K562 (cell line): ENCODE measurements around the gene KRT76. TPM values are rescaled to one million over a fixed set of nuclear protein-coding genes. Genes with fewer than 3 reads are reported as not detected.

Experiments
- ATAC-seq: fragments of 200-7000 bp; cut with Tn5 transposase; 3 replicates; pipeline ENCODE4 v1.9.1; 2020; ENCODE audit warnings: moderate library complexity
- BruUV-seq: library from RNA; stranded (reverse); fragments of 400-500 nt; replicated peaks from 2 replicates; lab custom pipeline; 2021; lab: Mats Ljungman, UMichigan
- CTCF ChIA-PET: fragments of 300-600 bp; formaldehyde crosslinking; extraction: SDS; loops from one replicate; lab custom pipeline; 2021; ENCODE audit warnings: low intra/inter-chr PET ratio; lab: Yijun Ruan, JAX
- POLR2A ChIA-PET: fragments of 300-600, 350-650 bp; sonication (Branson Sonifier 250); formaldehyde crosslinking; extraction: SDS; loops from one replicate; lab custom pipeline; 2021; ENCODE audit warnings: antibody characterized with exemption, inconsistent platforms; lab: Yijun Ruan, JAX
- DNase-seq, 4 experiments: peaks; one replicate each; pipeline versions ENCODE4 v3.0.0 to v3.0.0-alpha.2; 2011 to 2018; ENCODE audit warnings: low spot score in 3 of 4, mixed read lengths in 3 of 4; ENCODE audit errors: extremely low read depth in 1 of 4
- FAIRE-seq: peaks from 2 replicates; lab custom pipeline; 2011; peaks lifted over from hg19 to GRCh38; lab: Jason Lieb, UNC
- H2AFZ ChIP-seq: 2 replicates; pipeline ENCODE4 v1.6.0; 2011; ENCODE audit warnings: low read depth, low read length, control low read depth, inconsistent platforms
- H3K27ac ChIP-seq: fragments of 200-600 bp; 3 replicates; pipeline ENCODE4 v1.8.0; 2011; ENCODE audit warnings: low read depth, mild to moderate bottlenecking, control low read depth, inconsistent platforms, low read length, moderate library complexity, mixed read lengths; ENCODE audit errors: extremely low read depth
- H3K27me3 ChIP-seq, 2 experiments: fragments of 300-600 bp in 1 of 2; 2 replicates in 1 of 2; 3 replicates in 1 of 2; pipeline versions ENCODE4 v1.6.0 to v1.8.0; 2011; ENCODE audit warnings: inconsistent platforms in 2 of 2, low read length in 2 of 2, mild to moderate bottlenecking in 1 of 2, mixed read lengths in 1 of 2, moderate library complexity in 1 of 2; ENCODE audit not compliant: control insufficient read depth in 2 of 2, insufficient read depth in 2 of 2
- H3K36me3 ChIP-seq: fragments of 300-600 bp; 3 replicates; pipeline ENCODE4 v1.8.0; 2011; ENCODE audit warnings: mild to moderate bottlenecking, low read length, inconsistent platforms; ENCODE audit not compliant: control insufficient read depth, insufficient read depth
- H3K4me1 ChIP-seq, 2 experiments: fragments of 200-600 bp in 1 of 2; replicated peaks in 1 of 2; 2 replicates in 1 of 2; 3 replicates in 1 of 2; pipeline versions ENCODE4 v1.5.1 to v1.8.0; 2011; ENCODE audit warnings: inconsistent platforms in 2 of 2, low read length in 2 of 2, mild to moderate bottlenecking in 1 of 2, mixed read lengths in 1 of 2, moderate library complexity in 1 of 2; ENCODE audit not compliant: control insufficient read depth in 2 of 2, insufficient read depth in 2 of 2
- H3K4me2 ChIP-seq: 2 replicates; pipeline ENCODE4 v1.6.1; 2011; ENCODE audit warnings: low read length, control low read depth, inconsistent platforms, mixed read lengths; ENCODE audit not compliant: insufficient read depth
- H3K4me3 ChIP-seq: fragments of 200-600 bp; sonication (generic), shearing (Covaris generic); 2 replicates; pipeline ENCODE4 v1.5.1; 2016; ENCODE audit warnings: control low read depth, inconsistent platforms
- H3K79me2 ChIP-seq: fragments of 200-600 bp; 3 replicates; pipeline ENCODE4 v1.8.0; 2011; ENCODE audit warnings: low read length, inconsistent platforms; ENCODE audit not compliant: control insufficient read depth, insufficient read depth
- H3K9ac ChIP-seq, 2 experiments: 2 replicates each; pipeline versions ENCODE4 v1.6.0 to v1.6.1; 2011; ENCODE audit warnings: low read depth in 2 of 2, low read length in 2 of 2, control low read depth in 1 of 2, inconsistent platforms in 1 of 2, mild to moderate bottlenecking in 1 of 2, mixed read lengths in 1 of 2; ENCODE audit not compliant: insufficient read depth in 1 of 2
- H3K9me1 ChIP-seq: one replicate; pipeline ENCODE4 v1.6.0; 2011; ENCODE audit warnings: inconsistent platforms, mild to moderate bottlenecking, low read length, moderate library complexity; ENCODE audit not compliant: control insufficient read depth, insufficient read depth
- H3K9me3 ChIP-seq: replicated peaks from 2 replicates; pipeline ENCODE4 v1.5.1; 2011; ENCODE audit warnings: low read depth, low read length, inconsistent platforms; ENCODE audit not compliant: control insufficient read depth, insufficient read depth
- H4K20me1 ChIP-seq: replicated peaks from 2 replicates; pipeline ENCODE4 v1.6.1; 2011; ENCODE audit warnings: low read length, inconsistent platforms, mixed read lengths; ENCODE audit not compliant: control insufficient read depth, insufficient read depth
- ADNP ChIP-seq: fragments of 200-800 bp; sonication (Bioruptor generic); IDR thresholded peaks from 2 replicates; pipeline ENCODE4 v1.6.1; 2016; ENCODE audit warnings: missing genetic modification characterization, missing compliant biosample characterization
- BRD9 ChIP-seq: fragments of 450-650 bp; IDR thresholded peaks from 2 replicates; pipeline ENCODE4 v1.6.1; 2018; ENCODE audit warnings: low read depth; ENCODE audit not compliant: partially characterized antibody
- DDX20 ChIP-seq: fragments of 450-650 bp; IDR thresholded peaks from 2 replicates; pipeline ENCODE4 v1.6.1; 2016; ENCODE audit warnings: missing genetic modification characterization, low read depth, mild to moderate bottlenecking, missing compliant biosample characterization, moderate library complexity
- ETV1 ChIP-seq: fragments of 450-650 bp; conservative IDR thresholded peaks from 2 replicates; pipeline ENCODE4 v1.6.1; 2016; ENCODE audit warnings: missing genetic modification characterization, control low read depth, low read depth, missing compliant biosample characterization
- FOXA1 ChIP-seq: fragments of 450-650 bp; IDR thresholded peaks from 2 replicates; pipeline ENCODE4 v1.6.1; 2016; ENCODE audit warnings: mild to moderate bottlenecking, borderline replicate concordance
- RFX1 ChIP-seq: fragments of 450-650 bp; IDR thresholded peaks from 2 replicates; pipeline ENCODE4 v1.6.1; 2016; ENCODE audit warnings: mild to moderate bottlenecking, moderate library complexity
- SMARCA5 ChIP-seq: fragments of 450-650 bp; IDR thresholded peaks from 2 replicates; pipeline ENCODE4 v1.6.1; 2016
- XRCC5 ChIP-seq: fragments of 200-400 bp; formaldehyde crosslinking; IDR thresholded peaks from 2 replicates; pipeline ENCODE4 v1.6.1; 2017; ENCODE audit warnings: low read depth, mild to moderate bottlenecking, low read length
- ZNF175 ChIP-seq: fragments of 200-800 bp; sonication (Bioruptor generic); IDR thresholded peaks from 2 replicates; pipeline ENCODE4 v1.6.1; 2016; ENCODE audit warnings: low read depth, mild to moderate bottlenecking, missing genetic modification characterization, missing compliant biosample characterization
- ZNF212 ChIP-seq: fragments of 450-650 bp; formaldehyde crosslinking; IDR thresholded peaks from 2 replicates; pipeline ENCODE4 v1.4.0; 2020; ENCODE audit warnings: mild to moderate bottlenecking
- ZNF551 ChIP-seq: fragments of 250-450 bp; sonication (Bioruptor Pico); IDR thresholded peaks from 2 replicates; pipeline ENCODE4 v1.5.0; 2021; ENCODE audit warnings: mild to moderate bottlenecking, moderate library complexity
- ZNF830 ChIP-seq: fragments of 250-450 bp; sonication (Bioruptor Pico); IDR thresholded peaks from 2 replicates; pipeline ENCODE4 v1.5.0; 2021; ENCODE audit warnings: mild to moderate bottlenecking
- WGBS: fragments of 100-300 bp; shearing (Covaris generic); methylation state at CpG from one replicate; pipeline ENCODE4 v1.1.6; 2016; ENCODE audit warnings: low coverage, mixed read lengths; ENCODE audit not compliant: insufficient coverage; ENCODE audit errors: missing lambda C conversion rate; 5-methylcytosine and 5-hydroxymethylcytosine counted together
- in situ Hi-C: fragments of 300-500 bp; cut with MboI; formaldehyde crosslinking; loops from 4 replicates; pipeline ENCODE4 v1.15.0; 2018; ENCODE audit warnings: inconsistent platforms, mixed read lengths
- intact Hi-C: fragments of 100-400 bp; cut with micrococcal nuclease; formaldehyde crosslinking; loops from 2 replicates; pipeline ENCODE4 v1.14.2; 2022
- polyA plus RNA-seq, 8 experiments: library from polyadenylated mRNA; depleted of rRNA in 4 of 8; stranded (reverse) in 5 of 8; unstranded in 3 of 8; fragments of >200 nt; fragmentation: Nextera tagmentation in 2 of 8; fragmentation: Illumina TruSeq in 1 of 8; extraction: Ambion mirVana in 2 of 8; extraction: Trizol in 1 of 8; gene quantifications; 2 replicates each; pipeline versions ENCODE4 v1.2.1 to v1.2.3, GENCODE V29; 2011 to 2014; ENCODE audit warnings: inconsistent platforms in 1 of 8, missing spikeins in 1 of 8
- total RNA-seq, 7 experiments: library from RNA; depleted of rRNA in 6 of 7; stranded (reverse); fragments of >200 nt in 6 of 7; fragmentation: Illumina TruSeq in 2 of 7; extraction: Trizol in 2 of 7; gene quantifications; 2 replicates each; pipeline versions ENCODE4 v1.2.1 to v1.2.3, GENCODE V29; 2011 to 2021; ENCODE audit warnings: low replicate concordance in 1 of 7
- TF ChIP-seq, protein P1 (sequence below): fragments of 200-800 bp; sonication (Bioruptor generic); IDR thresholded peaks from 2 replicates; pipeline ENCODE4 v1.6.1; 2017; ENCODE audit warnings: missing genetic modification characterization, missing compliant biosample characterization
- TF ChIP-seq, protein P2 (sequence below): fragments of 450-650 bp; IDR thresholded peaks from 2 replicates; pipeline ENCODE4 v1.6.1; 2016; ENCODE audit warnings: missing biosample characterization, missing genetic modification characterization
- TF ChIP-seq, protein P3 (sequence below): fragments of 250-450 bp; sonication (Bioruptor Pico); IDR thresholded peaks from 2 replicates; pipeline ENCODE4 v1.4.0; 2020

KRT76 gene
- total and polyA plus RNA-seq, 9 of the 15 experiments (the other 6 are each of a cell fraction or from before 2014, with no cell fraction given), result not detected

DNA sequence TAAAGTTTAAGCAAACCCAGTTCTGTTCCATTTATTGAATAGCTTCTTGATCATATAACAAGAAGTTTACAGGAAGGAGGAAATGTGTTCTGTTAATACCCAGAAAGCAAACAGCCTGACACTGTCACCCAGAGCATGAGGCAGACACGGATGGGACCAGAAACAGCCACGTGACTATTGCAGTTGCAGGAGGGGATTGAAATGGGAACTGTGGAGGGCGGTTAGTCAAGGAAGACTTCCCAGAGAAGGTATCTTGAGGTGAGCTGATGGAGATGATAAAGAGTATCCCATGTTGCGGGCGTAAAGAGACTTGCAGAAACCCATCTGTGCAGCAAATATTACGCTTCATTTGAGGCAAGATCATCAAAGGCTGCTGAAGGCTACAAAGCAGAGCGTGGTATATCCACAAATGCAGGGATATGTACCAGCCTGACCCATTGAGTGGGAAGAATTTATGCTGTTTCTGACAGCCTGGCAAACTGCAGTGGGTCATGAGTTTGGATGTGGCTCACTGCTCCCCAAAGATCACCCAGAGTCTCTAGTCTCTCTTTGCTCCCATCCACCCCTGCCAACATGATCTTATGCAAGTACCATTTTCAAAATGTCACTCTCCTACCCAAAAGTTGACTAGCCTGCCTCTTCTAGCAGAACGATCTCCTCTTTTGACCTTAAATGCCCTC, 20.7 kb downstream of the KRT76 start:
- Histone ChIP-seq H3K27ac (no peak overlapping the region), H3K36me3 (no peaks in the 10 kb centered on the region), H3K27me3 (no peaks in the 10 kb centered on the region; a peak in 1 of 5 replicates), H2AFZ (no peak overlapping the region), H4K20me1 (no peaks in the 10 kb centered on the region), H3K9me3 (no peaks in the 10 kb centered on the region)
- in situ Hi-C loops, result no loop called here
- no peak for FAIRE-seq
- WGBS, result under 1% methylated on average over 8 of the region's 8 CpGs
- intact Hi-C loops, result no loop called here
- CTCF ChIA-PET, result no interaction called here
- no TSS peak for BruUV-seq
- ATAC-seq, result no peak
- POLR2A ChIA-PET, result no interaction called here
- TF ChIP-seq BRD9 (no peak), FOXA1 (no peak), ZNF212 (CRISPR knock-in tag) (no peak), ZNF551 (CRISPR knock-in tag) (no peak), ZNF830 (CRISPR knock-in tag) (no peak), ZNF175 (CRISPR knock-in tag) (no peak), ADNP (no peak), ETV1 (tag) (no peak), DDX20 (tag) (no peak), XRCC5 (no peak), SMARCA5 (no peak), RFX1 (no peak)
- TF ChIP-seq, protein P1, sequence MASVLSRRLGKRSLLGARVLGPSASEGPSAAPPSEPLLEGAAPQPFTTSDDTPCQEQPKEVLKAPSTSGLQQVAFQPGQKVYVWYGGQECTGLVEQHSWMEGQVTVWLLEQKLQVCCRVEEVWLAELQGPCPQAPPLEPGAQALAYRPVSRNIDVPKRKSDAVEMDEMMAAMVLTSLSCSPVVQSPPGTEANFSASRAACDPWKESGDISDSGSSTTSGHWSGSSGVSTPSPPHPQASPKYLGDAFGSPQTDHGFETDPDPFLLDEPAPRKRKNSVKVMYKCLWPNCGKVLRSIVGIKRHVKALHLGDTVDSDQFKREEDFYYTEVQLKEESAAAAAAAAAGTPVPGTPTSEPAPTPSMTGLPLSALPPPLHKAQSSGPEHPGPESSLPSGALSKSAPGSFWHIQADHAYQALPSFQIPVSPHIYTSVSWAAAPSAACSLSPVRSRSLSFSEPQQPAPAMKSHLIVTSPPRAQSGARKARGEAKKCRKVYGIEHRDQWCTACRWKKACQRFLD (CRISPR knock-in tag), result no peak
- TF ChIP-seq, protein P2, sequence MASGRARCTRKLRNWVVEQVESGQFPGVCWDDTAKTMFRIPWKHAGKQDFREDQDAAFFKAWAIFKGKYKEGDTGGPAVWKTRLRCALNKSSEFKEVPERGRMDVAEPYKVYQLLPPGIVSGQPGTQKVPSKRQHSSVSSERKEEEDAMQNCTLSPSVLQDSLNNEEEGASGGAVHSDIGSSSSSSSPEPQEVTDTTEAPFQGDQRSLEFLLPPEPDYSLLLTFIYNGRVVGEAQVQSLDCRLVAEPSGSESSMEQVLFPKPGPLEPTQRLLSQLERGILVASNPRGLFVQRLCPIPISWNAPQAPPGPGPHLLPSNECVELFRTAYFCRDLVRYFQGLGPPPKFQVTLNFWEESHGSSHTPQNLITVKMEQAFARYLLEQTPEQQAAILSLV (tag), result no peak
- TF ChIP-seq, protein P3, sequence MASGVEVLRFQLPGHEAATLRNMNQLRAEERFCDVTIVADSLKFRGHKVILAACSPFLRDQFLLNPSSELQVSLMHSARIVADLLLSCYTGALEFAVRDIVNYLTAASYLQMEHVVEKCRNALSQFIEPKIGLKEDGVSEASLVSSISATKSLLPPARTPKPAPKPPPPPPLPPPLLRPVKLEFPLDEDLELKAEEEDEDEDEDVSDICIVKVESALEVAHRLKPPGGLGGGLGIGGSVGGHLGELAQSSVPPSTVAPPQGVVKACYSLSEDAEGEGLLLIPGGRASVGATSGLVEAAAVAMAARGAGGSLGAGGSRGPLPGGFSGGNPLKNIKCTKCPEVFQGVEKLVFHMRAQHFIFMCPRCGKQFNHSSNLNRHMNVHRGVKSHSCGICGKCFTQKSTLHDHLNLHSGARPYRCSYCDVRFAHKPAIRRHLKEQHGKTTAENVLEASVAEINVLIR (CRISPR knock-in tag), result no peak
- TF ChIP-seq, all 486 proteins: peak for 0
- no peaks in the 10 kb centered on the region for H3K79me2 ChIP-seq
- no peak for DNase-seq
- H3K9ac ChIP-seq, result no peak overlapping the region
- H3K4me3 ChIP-seq, result no peak overlapping the region
- H3K4me1 ChIP-seq, result no peaks in the 10 kb centered on the region
- H3K9me1 ChIP-seq, result no peaks in the 10 kb centered on the region
- H3K4me2 ChIP-seq, result no peak overlapping the region
